HG02678 (cell line): ENCODE data around the gene ZNF891.

Experiments
- ATAC-seq: cut with Tn5 transposase; IDR thresholded peaks from one replicate; pipeline ENCODE4 v1.9.1; 2021; ENCODE audit warnings: mild to moderate bottlenecking, moderate library complexity; ENCODE audit not compliant: unreplicated experiment

ZNF891 gene

DNA sequence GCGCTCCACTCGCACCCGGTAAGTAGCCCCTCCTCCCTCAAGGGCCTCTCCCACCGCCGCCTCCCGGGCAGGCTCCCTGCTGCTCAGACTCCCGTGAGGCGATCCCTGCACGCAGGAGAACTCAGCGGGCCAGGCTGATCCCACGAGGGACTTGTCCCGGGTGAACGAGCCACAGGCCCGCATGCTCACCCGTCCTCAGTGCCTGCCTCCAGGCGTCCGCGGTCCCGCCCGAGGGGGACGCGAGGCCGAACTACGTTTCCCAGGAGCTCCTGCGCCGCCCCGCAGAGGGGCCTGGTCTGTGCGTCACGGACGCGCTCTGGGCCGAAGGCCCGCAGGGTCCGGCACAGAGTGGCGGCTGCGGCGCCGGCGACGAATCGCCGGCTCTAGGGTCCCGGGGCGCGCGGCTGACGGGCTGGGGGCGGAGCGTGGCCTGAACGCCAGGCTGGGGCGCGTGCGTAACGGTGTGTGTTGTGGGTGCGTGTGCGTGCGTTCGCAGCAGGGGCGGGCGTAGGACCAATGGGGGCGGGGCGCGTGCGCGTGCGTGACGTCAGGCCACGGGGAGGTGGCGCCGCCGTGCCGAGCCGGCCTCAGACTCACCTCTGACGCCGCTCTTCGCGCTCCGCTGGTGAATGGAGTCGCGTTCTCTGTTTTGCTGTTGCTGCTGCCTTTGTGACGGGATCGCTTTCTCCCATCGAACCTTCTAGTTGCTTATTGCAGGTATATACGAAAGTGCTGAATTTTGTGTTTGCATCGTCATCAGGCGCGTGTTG is at the start of gene ZNF891, which contains the start of gene ZNF10:
TSS of gene ZNF891 (minus strand) at position 237 of the 770 bp plus-strand sequence. CDS start 8,356 bp downstream, outside the sequence.
TSS of gene ZNF10 (plus strand) at position 590 of the 770 bp plus-strand sequence. CDS start 13,866 bp downstream, outside the sequence.
- ATAC-seq = peak; percentile 95

DNA sequence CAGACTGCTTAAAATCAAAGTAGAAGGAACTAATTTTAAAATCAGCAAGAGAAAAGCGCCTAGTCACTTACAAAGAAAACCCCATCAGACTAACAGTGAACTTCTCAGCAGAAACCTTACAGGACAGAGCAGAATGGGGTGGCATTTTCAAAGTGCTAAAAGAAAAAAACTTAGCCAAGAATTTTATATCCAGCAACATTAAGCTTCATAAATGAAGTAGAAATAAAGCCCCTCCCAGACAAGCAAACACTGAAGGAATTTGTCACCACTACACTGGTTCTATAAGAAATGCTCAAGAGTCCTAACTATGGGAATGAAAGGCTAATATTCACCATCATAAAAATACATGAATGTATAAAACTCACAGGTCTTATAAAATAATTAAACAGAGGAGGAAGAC is 44.8 kb upstream of the ZNF891 start:
- no peak for ATAC-seq

DNA sequence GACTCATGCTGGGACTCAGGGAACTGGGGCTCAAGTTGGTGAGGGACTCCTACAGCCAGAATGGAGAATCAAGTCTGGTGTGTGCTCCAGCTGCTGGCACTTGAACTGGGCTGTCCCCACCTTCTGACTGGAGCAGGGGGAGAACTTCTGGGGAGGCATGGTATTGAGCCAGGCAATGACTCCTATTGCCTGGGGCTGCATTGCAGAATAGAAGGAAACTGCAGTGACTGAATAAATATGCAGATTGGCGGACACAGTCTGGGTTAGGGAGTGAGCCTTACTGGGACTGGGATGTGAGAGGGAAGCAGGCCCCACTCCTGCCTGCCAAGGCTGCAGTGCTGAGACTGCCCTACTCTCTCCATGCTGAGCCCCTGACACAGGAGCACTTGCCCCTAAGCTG is 42.4 kb upstream of the ZNF891 start:
- no peak for ATAC-seq

DNA sequence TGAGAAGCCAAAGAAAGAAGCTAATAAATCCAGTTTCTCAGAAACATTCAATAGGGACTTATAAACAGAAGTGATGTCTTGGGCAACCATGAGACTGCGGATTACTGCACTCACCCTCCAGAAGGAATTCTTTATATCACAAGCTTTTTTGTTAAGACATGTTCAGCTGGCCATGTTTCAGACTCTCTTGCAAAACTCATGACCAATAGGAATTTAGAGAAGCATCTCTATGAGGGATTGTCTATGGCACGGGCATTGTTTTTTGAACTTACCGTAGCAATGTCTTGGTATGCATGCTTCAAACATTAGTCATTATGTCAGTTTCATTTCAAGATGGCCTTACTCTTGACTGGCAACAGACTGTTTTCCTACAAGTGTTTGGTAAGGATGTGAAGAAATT is 35.7 kb upstream of the ZNF891 start:
- ATAC-seq = no peak

DNA sequence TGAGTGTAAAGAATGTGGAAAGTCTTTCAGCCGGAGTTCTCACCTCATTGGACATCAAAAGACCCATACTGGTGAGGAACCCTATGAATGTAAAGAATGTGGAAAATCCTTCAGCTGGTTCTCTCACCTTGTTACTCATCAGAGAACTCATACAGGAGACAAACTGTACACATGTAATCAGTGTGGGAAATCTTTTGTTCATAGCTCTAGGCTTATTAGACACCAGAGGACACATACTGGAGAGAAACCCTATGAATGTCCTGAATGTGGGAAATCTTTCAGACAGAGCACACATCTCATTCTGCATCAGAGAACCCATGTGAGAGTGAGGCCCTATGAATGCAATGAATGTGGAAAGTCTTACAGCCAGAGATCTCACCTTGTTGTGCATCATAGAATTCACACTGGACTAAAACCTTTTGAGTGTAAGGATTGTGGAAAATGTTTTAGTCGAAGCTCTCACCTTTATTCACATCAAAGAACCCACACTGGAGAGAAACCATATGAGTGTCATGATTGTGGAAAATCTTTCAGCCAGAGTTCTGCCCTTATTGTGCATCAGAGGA is 26.1 kb upstream of the ZNF891 start:
- no peak for ATAC-seq

DNA sequence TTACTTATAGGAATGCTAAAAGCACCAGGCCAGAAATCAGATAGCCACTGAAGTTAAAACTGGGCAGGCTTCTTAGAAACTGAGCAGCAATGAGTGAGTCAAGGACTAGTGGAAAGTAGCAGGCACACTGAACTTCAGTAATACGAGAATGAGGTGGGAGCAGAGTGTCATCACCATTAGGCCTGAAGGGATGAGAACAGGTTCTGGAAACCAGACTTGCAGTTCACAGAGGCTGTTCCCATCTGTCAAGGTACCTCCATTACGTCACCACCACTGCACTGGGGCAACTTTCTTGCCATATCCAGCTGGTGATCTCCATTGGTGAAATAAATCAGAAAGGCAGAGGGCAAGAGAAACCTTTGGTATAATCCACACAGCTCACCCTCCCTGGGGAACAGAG is 15.9 kb upstream of the ZNF891 start:
- ATAC-seq = no peak

DNA sequence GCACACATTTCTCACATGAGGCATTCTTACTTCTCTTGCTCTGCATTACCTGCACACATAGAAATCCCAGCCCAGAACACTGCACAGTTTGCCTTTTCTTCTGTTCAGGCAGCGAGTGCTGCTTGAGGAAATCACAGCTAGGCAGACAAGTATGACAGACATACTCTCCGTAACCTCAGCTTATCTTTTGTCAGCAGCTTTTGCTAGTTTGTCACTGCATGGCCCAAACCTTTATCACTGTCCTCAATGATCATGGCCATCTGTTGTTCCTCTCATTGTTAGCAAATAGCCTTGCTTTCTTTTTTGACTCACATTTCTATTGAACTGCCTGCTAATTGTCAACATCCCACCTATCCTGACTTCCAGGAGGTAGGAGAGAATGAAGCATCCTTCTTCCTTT is 5.7 kb upstream of the ZNF891 start:
- no peak for ATAC-seq

DNA sequence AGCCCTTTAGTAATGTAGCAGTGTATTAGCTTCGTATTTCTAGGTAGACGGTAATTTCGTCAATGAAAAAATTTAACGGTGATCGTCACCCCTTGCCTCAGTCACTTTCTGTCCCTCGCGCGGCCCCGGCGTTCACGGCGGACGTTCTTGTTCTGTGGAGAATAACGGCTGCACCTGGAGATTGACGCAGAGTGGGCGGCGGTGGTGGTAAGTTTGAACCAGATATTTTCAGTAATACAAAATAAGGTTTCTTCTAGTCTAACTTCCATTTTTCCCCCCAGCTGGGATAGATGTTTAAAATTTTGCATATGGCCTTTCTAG is 694 bp upstream of the ZNF891 start:
- ATAC-seq = no peak

DNA sequence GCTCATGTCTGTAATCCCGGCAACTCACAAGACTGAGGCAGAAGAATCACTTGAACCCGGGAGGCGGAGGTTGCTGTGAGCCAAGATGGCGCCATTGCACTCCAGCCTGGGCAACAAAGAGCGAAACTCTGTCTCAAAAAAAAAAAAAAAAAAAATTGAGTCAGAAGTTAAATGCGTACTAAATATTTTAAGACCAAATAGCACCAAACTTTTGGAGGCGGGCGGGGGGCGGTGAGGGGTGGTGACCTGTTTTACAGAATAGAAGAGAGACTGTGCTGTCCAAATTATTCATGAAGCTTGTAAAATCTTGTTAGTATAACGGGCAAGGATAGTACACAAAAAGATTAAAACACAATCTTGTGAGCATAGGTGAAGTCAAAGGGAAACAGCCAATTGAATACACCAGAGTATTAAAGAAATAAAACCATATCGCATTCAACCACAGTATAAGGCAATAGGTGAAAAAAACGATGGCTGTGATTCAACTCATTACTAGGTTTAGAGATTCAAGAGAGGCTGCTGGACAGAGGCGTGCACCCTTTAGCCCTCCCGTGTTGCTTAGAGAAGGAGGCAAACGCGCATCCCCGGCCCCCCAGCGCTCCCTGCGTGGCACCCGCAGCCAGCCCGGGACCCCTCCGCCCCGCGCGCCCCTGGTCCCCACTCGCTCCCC is 571 bp downstream of the ZNF891 start:
- ATAC-seq = no peak

DNA sequence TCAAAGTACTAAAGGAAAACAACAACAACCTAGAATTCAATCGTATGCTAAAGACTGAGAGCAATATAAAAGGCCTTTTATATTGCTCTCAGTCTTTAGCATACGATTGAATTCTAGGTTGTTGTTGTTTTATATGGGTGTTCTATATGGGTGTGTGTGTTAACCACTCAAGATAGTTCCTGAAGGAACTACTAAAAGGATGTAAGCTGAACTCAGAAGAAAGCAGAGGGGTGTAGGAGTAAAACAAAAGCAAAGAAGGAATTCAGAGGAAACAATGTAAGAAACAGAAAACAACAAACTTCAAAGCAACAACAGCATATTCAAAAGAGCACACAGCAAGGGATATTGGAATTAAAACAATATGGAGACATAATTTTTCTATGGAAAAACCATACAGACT is 5.4 kb downstream of the ZNF891 start:
- no peak for ATAC-seq

DNA sequence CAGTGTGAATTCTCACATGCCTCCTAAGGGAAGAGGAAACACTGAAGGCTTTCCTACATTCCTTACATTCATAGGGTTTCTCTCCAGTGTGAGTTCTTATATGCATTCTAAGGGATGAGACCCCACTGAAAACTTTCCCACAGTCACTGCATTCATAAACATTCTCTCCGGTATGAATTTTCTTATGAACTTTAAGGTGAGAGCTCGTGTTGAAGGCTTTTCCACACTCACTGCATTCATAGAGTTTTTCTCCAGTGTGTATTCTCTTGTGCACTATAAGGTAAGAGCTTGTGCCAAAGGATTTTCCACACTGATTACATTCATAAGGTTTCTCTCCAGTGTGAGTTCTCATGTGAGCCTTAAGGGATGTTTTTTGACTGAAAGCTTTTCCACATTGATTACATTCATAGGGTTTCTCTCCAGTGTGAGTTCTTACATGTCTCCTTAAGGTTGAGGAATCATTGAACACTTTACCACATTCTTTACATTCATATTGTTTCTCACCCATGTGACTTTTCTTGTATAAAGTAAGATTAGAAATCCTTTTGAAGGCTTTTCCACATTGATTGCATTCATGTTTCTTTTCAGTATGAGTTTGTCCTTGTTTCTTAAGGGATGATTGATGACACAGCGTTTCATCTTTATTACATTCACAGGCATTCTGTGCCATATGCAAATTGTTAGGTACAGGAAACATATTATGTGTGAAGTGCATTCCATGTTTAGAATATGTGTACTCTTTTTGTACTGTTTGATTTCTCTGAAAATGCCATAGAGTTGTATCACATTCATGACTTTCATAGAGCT is 9.5 kb downstream of the ZNF891 start:
- no peak for ATAC-seq

DNA sequence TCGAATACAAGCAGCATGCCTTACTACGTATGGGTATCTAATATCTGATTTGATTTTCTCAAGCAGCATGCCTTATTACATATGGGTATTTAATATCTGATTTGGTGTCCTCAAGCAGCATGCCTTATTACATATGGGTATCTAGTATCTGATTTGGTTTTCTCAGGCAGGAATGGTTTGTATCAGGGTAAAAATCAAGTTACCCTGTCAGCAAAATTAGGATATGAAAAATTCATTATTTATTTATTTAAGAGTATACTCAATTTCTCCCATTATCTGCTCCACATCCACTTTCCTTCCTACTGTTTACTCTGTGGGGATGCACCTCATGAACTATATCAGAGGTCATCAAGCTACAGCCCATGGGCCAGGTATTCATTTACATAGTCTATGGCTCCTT is 21.9 kb downstream of the ZNF891 start:
- ATAC-seq = no peak

DNA sequence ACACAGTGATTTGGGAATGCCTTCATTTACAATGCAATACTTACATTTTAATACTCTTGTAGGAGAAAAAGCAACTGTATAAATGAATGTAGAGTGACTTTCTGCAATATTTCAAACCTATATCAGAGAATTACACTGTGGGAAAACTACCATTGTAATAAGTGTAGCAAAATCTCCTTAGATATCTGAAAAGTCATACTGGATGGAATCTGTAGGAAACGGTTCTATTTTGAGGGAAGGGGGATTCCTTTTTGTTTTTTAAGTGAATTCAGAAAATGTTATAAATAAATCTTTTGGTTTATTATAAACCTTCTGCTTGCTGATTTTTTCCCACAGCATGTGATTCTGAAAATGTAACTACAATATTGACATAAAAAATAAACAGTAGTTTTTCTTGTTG is 23.0 kb downstream of the ZNF891 start:
- no peak for ATAC-seq

DNA sequence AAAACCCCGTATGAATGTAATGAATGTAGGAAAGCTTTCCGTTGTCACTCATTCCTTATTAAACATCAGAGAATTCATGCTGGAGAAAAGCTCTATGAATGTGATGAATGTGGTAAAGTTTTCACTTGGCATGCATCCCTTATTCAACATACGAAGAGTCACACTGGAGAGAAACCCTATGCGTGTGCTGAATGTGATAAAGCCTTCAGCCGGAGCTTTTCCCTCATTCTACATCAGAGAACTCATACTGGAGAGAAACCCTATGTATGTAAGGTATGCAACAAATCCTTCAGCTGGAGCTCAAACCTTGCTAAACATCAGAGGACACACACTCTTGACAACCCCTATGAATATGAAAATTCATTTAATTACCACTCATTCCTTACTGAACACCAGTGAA is 23.8 kb downstream of the ZNF891 start:
- ATAC-seq = no peak

DNA sequence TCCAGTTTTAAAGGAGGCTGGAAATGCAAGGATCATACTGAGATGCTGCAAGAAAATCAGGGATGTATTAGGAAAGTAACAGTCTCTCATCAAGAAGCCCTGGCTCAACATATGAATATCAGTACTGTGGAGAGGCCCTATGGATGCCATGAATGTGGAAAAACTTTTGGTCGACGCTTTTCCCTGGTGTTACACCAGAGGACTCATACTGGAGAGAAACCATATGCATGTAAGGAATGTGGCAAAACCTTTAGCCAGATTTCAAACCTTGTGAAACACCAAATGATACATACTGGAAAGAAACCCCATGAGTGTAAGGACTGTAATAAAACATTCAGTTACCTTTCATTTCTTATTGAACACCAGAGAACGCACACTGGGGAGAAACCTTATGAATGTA is 24.5 kb downstream of the ZNF891 start:
- ATAC-seq = no peak

DNA sequence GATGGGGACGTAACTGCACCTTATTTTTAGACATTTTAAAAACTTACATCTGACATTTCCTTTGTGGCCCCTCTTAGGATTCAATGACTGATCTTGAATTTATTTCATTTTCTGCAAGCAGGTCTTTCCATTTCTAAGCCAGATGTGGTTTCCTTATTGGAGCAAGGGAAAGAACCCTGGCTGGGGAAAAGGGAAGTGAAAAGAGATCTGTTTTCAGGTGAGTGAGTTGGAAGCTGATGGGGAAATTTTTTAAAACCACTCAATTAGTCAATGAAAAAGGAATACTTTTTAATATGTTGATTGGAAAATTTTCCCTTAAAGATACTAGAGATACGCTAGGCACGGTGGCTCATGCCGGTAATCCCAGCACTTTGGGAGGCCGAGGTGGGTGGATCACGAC is 46.7 kb downstream of the ZNF891 start:
- ATAC-seq = no peak

DNA sequence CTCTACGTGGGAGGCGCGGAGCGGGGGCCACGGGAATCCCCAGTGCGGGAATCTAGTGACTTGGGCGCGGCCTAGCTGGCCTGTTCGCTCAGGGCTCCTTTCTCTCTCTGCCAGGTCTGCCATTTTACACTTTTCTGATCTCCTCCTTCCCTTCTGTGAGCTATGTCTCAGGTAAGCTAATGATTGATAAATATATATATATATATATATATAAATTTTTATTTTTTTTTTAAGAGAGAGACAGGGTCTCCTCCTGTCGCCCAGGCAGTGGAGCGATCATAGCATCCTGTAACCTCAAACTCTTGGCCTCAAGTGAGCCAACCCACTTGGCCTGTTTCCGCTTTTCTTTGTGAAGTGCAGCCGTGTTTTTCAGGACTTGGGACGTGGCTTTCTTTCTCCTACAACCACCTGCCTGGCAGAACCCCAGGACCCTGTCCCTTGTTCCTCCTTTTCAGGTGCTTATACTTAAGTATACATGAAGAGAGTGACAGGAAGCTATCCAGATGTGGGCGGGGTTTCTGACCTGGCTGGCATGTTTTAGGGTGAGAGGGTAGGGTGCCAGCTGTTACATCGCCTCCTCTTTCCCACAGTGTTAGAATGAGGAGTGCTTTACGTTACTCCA is 48.8 kb downstream of the ZNF891 start:
- no peak for ATAC-seq

DNA sequence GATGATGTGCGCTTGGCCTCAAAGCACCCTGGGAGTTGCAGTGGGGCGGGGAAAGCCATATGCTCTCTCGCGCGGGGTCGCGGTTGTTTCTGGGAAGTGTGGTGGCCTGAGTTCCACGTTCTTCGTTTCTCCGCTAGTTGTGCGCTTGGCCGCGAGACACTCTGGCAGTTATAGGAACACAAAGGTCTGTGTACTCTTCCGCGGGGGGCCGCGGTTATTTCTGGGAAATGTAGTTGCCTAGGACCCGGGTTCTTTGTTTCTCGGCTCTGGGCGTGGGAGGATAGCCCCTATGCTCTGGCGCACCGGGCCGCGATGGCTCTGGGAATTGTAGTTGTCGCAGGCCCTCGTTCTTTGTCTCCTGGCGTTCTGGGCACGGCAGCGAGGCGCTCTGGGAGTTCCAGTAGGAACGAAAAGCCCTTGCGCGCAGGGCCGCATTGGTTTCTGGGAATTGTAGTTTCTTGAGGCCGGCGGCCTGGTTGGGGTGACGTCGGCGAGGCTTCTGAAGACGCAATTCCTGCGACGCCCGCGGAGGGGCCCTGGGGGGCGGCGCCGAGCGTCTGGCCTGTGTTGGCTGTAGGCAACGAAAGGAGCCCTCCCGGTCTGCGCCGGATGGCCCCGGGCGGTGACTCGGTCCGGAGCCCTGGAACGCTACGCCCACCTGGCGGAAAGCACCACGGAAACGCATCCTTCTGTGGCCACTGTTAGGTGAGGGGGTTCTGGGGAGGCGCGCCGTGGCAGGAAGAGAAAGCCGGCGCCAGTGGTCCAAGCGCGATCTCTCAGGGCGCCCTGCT is 49.5 kb downstream of the ZNF891 start, which contains the start of gene ZNF140:
TSS of gene ZNF140 (plus strand) at position 556 of the 791 bp plus-strand sequence. CDS start 398 bp downstream, outside the sequence.
- peak; percentile 68 for ATAC-seq

DNA sequence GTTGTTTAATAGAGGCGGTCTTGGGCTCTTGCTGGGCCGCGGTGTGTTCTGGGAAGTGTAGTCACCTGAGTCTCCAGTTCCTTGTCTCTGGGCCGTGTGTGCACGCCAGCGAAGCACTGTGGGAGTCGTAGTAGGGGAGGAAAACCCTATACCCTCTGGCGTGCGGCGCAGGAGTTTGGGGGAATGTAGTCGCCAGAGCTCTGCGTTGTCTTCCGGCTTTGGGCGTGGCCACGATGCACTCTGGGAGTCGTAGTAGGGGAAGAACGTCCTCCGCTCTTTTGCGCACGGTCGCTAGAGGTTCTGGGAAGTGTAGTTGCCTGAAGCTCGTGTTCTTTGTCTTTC is 50.1 kb downstream of the ZNF891 start:
- ATAC-seq = peak; percentile 85

DNA sequence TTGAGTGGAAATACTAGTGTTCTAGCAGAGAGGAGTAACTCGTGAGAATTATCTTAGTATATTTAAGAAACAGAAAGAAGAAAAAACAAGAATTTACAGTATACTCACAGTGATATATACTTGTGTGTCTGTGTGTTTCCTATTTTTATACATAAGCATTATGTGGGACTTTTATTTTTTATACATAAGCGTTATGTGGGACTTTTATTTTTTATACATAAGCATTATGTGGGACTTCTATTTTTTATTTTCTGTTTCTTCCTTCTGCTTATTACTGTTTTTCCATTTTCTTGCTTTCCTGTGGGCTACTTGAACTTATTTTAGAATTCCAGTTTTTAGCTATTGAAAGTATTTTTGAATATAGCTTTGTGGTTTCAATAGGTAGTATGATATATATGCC is 56.2 kb downstream of the ZNF891 start:
- ATAC-seq = no peak
